Measurements from ENCODE around the gene BTRC. TPM values are rescaled to one million over a fixed set of nuclear protein-coding genes. Genes with fewer than 3 reads are reported as not detected.
"Not testable (repeated sequence)": the region's sequence is repeated elsewhere in the genome, so short reads cannot be mapped to it uniquely, and the experiment has no call there.

Gene BTRC
- total RNA-seq = 7.1 TPM

DNA sequence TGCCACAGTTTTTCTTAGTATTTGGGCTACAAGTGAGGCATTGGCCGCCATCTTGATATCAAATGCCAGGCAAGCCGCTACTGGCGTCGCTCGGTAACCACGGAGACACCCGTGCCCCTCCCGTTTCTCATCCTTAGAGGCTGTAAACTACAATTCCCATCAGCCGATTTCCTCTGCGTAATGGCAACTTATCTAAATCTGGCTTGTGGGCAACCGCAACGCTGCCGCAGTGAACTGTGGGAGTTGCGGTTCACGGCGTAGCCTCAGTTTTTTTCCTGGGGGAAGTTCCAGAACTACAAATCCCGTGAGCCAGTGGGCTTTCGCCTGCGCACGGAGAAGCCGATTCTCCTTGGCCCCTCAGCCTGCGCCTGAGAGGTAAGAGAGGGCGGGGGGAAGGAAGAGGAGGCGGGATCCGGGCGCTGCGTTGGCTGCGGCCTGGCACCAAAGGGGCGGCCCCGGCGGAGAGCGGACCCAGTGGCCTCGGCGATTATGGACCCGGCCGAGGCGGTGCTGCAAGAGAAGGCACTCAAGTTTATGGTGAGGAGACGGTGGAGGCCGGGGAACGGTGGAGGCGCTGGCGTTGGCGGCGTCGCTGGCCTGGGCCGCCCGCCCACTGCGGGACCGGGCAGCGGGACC, at the start of gene BTRC:
Gene BTRC, plus strand, starts transcription at position 474 of the 636 bp plus-strand sequence. Its CDS starts 16 bp downstream, at position 490.
- ATAC-seq = peak; percentile 96
- peak; percentile 98 for DNase-seq (ENCODE audit: low spot score)

DNA sequence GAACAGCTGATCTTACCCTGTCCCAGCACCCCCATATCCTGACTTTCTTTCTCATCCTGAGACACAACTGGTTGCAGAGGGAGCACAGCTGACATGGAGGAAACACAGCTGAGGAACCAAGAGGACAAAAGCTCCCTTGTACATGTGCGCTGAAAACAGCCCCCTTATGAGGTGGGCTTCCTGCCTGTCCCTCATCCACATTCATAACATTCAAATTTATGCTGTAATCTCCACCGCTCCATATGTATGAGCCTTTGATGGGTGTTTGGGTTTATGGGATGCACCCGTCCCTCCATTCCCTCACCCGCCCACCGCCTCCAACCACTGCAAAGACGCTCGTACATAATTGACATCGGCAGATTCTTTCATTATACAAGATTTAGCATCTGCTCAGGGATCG, 49.6 kb upstream of the BTRC start:
- ATAC-seq = no peak
- no peak for DNase-seq (ENCODE audit: low spot score)

DNA sequence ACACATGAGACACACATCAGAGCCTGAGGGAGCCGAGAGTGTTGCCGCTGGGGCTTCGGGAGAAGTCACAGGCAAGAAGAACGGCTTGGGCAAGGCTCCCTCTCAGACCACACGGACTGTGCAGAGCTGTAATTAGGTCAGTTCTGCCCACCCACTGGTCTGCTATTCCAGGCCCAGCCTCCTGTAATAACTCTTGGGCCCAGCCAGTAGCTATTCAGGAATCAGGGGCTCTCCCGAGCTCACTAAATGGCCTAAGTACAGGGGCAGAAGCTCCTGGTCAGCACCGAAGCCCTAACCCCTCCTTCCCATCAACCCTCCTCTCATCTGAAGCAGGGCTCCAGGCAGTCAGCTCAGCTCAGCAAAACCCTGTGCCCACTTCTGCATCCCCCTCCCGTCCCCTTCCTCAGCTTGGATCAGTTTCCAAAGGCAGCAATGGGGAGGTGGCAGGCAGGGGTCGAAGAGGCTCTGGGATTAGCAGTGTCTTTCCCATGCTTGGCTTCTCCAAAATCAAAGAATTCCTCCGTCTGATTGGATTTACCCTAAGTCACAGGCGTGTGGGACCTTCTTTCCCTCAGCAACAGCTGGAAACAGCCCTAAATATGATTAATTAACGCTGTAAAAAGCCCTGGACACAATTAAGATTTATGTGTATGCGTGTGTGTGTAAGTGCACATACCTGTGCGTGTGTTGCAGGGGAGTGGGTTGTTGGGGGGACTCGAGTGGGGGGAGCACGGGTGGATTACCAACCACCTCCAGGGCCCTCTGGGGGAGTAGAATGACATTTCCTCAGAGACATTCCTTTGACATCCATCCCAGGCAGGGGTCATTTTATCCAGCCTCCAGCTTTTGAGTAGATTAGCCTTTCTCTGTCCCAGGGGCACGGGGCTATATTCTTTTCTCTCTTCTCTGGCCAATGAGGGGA, 48.4 kb upstream of the BTRC start:
- DNase-seq (ENCODE audit: low spot score) = no peak
- ATAC-seq = no peak

- no peak for ATAC-seq
These were observed 45.9 kb upstream of the BTRC start for GRCh38 chr10:101308051-101308450.

DNA sequence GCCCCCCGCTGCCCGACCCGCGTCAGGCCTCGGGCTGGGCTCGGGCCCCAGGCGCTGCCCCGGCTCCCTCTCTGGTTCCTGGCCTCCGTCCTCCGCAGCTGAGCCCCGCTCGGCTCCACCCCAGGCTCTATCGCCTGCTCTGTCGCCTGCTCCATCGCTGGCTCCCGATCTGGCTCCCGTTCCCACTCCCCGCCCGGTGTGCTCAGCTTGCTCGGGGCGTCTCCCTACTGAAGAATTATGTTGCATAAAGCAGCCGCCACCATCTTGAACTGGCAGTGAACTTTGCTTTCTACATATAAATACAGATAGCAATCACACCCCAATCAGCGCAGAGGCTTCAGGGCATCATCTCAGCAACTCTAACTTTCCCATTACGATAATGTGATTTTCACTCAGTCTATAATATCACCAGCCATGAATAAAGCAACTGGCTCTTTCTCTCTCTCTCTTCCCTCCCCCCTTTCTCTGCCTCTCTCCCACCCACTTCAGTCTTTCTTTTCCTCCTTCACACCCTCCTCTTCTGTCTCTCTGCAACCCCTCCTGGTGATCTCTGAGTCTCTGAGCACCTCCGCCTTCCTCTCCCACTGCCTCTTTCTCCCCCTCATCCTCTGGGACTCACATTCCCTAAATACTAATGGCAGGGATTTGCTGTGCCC, 43.3 kb upstream of the BTRC start:
- DNase-seq (ENCODE audit: low spot score) (no peak), ATAC-seq (no peak)

More at GRCh38 chr10:101308051-101308450, 45.9 kb upstream of the BTRC start:
- no peak for DNase-seq (ENCODE audit: low spot score)

DNA sequence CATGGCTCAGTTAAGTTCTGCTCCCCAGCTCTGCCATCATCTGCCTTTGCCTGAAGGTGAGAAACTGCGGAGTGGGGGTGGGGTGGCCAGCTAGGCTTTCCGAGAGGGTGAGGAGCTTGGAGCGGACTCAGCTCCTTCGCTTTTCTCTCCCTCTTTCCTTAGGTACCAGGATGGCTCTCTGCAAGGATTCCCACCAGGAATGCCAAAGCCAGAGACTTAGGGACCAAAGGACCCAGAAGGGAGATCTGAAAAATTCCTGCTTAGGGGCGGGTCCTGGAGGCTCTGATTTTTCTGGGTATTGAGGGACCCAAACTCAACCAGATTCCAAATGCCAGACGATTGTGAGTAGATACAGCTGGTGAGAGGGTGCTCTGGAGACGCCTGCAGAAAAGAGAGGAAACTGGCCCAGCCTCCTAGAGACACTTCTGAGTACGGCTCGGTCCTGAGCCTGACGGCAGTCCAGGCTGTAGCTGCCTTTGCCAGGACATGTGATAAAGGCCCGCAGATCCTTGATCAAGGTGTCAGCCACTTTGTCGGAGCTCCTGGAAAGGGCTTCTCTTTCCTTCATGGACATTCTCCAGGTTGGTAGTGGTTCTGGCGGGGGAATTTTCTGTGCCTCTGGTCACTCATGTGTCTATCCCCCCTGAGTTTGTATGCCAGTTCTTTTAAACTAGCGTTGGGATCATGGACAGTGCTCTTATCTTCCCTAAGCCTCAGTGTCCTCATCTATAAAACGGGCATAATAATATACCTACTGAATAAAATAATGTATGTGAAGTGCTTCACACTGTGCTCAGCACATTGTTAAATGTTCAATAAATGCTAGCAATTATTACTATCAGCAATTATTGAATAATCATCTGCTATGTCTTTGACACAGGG, 42.5 kb upstream of the BTRC start:
- ATAC-seq = peak; percentile 44
- DNase-seq (ENCODE audit: low spot score) = no peak

- ATAC-seq (no peak), DNase-seq (ENCODE audit: low spot score) (no peak)
These were observed 34.6 kb upstream of the BTRC start for GRCh38 chr10:101319241-101319915.

DNA sequence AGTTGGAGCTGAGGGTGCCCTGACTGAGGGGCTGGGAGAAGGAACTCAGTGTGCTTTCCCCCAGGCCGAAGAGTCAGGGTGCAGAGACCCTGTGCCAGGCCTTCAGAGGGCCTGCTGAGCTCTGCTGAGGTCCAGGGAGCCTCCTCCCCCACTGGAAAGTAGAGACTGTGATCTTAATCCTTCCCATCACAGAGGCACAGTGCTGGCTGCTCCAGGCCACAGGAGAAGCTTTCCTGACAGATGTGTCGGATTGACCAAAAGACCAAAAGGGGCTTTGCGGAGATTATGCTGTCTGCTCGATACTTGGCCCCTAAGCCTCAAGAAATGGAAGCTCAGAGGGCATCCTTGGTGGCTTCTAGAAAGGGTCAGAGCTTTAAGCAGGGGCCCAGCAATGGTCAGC, 32.9 kb upstream of the BTRC start:
- DNase-seq (ENCODE audit: low spot score) (no peak), ATAC-seq (no peak)

DNA sequence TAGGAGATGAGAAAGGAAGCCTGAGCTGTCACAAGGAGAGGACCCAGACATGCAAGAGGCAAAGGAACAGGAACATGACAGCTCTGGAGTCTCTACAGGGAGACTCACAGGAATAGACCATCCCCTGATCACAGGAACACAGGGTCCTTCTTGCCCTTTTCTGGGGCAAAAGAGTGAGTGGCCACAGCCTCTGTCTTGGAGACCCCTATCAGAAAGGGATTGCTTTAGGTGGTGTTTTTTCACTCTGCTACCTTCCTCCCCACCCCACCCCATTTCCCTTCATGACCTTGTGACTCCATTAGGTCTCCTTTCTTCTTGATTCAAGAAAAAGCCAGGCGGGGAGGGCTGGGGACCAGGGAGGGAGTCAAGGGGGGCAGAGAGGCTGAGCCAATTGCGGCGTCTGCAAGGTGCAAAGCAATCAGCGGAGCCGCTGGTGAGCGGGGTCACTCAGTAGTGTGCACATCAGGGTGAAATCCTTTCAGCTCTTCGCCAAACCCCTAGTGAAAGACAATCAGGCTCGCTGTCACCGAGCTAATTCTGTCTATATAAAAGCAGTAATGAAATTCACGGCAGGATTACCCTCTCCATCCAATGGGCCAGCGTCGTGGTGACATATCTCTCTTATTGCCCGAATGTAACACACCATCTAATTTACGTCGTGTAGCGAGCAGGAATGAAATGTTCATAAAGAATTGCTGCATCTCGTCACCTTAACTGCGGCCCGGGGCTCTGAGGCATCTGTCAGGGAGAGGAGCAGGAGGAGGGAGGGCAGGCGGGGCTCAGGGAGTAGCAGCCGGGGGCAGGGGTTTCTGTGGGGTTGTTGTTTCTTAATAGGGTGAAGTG, 31.5 kb upstream of the BTRC start:
- ATAC-seq (no peak), DNase-seq (ENCODE audit: low spot score) (no peak)

DNA sequence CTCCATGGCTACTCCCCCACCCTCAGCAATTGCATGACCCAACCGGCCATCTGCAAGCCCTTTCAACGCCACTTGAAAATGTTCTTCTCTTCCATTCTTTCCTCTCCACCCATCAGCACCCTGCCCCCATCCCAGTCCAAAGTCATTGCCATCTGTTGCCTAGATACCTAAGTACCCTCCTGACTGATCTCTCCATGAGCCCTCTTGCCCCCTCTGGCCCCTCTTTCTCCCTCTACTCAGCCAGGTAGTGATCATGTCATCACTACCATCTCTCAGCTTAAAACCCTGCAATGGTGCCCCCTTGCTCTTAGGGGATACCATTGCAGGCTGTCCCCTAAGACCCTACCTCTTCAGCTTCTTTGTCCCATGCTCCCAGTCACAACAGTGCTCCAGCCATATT, 30.5 kb upstream of the BTRC start:
- ATAC-seq (no peak), DNase-seq (ENCODE audit: low spot score) (no peak)

DNA sequence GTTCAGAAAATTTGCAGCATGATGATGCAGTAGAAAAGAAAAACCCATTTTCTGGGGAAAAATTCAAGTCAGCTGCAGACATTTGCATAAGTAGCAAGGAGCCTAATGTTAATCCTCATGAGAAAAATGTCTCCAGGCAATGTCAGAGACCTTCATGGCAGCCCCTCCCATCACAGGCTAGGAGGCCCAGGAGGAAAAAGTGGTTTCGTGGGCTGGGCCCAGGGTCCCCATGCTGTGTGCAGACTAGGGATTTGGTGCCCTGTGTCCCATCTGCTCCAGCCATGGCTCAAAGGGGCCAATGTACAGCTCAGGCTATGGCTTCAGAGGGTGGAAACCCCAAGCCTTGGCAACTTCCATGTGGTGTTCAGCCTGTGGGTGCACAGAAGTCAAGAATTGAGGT, 26.5 kb upstream of the BTRC start:
- DNase-seq (ENCODE audit: low spot score); ATAC-seq: not testable (repeated sequence)

- DNase-seq (ENCODE audit: low spot score) = no peak
- ATAC-seq = no peak
These were observed 24.5 kb upstream of the BTRC start for GRCh38 chr10:101329341-101330032.

DNA sequence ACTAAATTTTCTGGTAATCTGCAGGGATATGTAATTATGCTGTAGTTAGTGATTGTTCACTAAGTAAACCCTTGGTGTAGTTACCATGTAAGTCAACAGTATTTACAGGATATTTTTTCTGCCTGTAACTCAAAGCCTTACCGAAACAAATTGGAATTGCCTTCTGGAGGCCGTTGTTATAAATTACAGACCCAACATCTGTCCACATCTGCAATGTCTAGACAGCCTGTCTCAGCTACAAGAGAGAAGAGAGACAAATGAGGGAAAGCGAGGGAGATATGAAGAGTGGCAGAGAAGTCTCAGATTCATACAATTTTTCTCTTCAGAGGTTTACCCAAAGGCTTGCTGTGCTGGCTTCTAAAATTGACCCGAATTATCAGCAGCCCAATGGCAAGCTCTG, 23.7 kb upstream of the BTRC start:
- ATAC-seq (no peak), DNase-seq (ENCODE audit: low spot score) (no peak)

- DNase-seq (ENCODE audit: low spot score) (no peak), ATAC-seq (no peak)
These were observed 23.2 kb upstream of the BTRC start for GRCh38 chr10:101330631-101331225.

DNA sequence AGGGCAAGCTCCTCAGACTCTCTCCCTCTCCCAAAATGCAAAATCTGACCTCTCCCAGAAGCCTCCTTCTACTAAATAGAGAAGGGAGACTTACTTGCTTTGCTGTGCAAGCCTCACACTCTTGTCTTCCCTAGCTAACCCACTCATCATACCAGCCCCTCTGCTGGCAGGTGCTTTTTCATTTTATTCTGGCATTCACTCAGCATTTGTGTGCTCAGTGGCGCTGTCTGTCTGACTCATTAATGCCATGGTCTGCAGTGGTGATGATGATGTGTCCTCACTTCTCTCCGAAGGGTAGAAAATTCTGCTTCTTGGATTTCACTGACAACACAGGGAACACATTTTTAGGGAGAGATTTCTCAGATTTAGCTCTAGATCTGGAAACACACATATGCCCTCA, 22.0 kb upstream of the BTRC start:
- DNase-seq (ENCODE audit: low spot score) = no peak
- ATAC-seq = no peak

GRCh38 chr10:101334259-101334658, 19.7 kb upstream of the BTRC start:
- not testable (repeated sequence) for DNase-seq (ENCODE audit: low spot score); ATAC-seq

DNA sequence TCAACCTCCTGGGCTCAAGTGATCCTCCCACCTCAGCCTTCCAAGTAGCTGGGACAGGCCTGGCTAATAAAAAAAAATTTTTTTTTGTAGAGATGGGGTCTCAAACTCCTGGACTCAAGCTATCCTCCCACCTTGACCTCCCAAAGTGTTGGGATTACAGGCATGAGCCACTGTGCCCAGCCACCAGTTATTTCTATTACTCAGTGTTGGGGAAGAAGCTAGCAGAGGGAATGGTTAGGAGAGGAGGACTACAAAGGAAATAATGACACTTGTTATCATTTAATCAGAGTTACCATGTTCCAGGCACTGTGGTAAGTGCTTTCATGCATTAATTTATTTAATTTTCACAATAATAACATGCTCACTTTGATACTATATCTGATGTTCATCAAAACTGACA, 17.6 kb upstream of the BTRC start:
- no peak for ATAC-seq
- no peak for DNase-seq (ENCODE audit: low spot score)

GRCh38 chr10:101337836-101338235, 16.1 kb upstream of the BTRC start:
- no peak for ATAC-seq

More at GRCh38 chr10:101337836-101338235, 16.1 kb upstream of the BTRC start:
- no peak for DNase-seq (ENCODE audit: low spot score)

All from left lobe of liver (tissue), 2 donors.